ENCODE results near the gene ANTXRL.

DNA sequence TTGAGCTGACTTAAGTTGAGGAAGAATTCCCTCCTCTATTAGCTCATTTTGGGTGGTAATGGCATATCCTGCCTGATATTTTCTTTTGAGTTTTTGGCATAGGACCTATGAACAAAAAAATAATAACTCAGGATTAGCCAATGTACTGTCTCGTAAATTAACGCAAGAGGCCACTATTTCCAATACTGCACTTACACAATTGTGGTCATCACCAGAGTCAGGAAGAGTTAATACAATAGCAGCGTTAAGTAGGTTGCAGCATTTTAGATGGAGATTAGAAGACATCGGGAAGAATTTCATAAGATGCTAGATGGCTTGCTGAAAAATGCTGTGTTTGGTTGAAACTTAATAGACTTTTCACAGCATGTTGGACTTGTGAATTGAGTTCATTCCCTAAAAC lies 36.4 kb downstream of the ANTXRL start:
- TF ChIP-seq, protein P1, sequence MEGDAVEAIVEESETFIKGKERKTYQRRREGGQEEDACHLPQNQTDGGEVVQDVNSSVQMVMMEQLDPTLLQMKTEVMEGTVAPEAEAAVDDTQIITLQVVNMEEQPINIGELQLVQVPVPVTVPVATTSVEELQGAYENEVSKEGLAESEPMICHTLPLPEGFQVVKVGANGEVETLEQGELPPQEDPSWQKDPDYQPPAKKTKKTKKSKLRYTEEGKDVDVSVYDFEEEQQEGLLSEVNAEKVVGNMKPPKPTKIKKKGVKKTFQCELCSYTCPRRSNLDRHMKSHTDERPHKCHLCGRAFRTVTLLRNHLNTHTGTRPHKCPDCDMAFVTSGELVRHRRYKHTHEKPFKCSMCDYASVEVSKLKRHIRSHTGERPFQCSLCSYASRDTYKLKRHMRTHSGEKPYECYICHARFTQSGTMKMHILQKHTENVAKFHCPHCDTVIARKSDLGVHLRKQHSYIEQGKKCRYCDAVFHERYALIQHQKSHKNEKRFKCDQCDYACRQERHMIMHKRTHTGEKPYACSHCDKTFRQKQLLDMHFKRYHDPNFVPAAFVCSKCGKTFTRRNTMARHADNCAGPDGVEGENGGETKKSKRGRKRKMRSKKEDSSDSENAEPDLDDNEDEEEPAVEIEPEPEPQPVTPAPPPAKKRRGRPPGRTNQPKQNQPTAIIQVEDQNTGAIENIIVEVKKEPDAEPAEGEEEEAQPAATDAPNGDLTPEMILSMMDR (IDR thresholded peaks at IDR 0.05), result no peak
- TF ChIP-seq POLR2A (IDR thresholded peaks at IDR 0.05), result no peak

Measured in uterus (tissue), 2 donors.